HFF-Myc (cell line): Measurements from ENCODE around the gene GREM1.

Experiments
- DNase-seq: peaks from one replicate; pipeline ENCODE4 v3.0.0-alpha.2; 2011; ENCODE audit warnings: low read depth; ENCODE audit errors: extremely low read depth
- H3K4me3 ChIP-seq: replicated peaks from 2 replicates; pipeline ENCODE4 v1.5.1; 2011; ENCODE audit warnings: low read depth, mild to moderate bottlenecking, control low read depth, low read length
- CTCF ChIP-seq: IDR thresholded peaks from 2 replicates; pipeline ENCODE4 v1.5.1; 2012; ENCODE audit warnings: mild to moderate bottlenecking, low read depth, low read length, control low read depth; ENCODE audit errors: missing control alignments

The GREM1 gene

DNA sequence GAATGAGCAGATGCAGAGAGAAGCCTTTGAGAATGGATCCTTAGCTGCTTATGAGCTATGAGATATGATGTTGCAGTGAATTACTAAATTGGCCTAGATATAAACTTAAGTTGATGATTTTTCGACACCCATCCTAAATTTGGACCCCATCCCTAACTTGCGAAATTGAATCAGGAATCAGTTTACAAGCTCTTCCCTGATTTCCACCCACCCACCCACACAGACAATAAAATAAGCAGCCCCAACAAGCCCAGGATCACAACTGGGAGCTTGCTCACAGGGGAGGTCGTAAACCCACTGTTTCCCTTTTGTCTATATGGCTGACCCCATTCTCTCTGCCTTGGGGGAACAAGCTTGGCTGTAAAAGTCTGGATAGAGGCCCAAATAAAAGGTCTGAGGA, 57.3 kb downstream of the GREM1 start:
- DNase-seq, result no peak
- H3K4me3 ChIP-seq, result no peak overlapping the region
- no peak for TF ChIP-seq CTCF

- no peak for DNase-seq
- H3K4me3 ChIP-seq, result no peak overlapping the region
- TF ChIP-seq CTCF, result no peak
These were observed 60.8 kb downstream of the GREM1 start for GRCh38 chr15:32778391-32779176.

DNA sequence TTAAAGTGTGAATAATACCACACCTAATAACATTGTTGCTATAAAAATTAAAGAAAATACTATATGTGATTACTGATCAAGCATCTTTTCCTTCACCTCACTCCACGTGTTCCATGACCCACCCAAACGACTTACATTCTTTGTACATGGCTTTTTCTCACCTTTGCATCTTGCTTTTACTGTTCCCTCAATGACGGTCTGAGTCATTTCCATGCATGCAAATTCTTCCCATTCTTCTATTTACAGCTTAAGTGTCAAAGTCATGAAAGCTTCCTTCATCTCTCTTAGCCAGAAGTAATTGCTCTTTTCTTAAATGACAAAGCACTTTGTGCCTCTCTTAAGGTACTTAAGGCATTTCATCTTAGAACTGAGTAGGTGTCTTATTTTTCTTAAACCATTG, 64.0 kb downstream of the GREM1 start:
- no peak for TF ChIP-seq CTCF
- H3K4me3 ChIP-seq, result no peak overlapping the region
- DNase-seq, result no peak

GRCh38 chr15:32784581-32784980, 66.8 kb downstream of the GREM1 start:
- DNase-seq, result no peak

GRCh38 chr15:32786906-32787305, 69.1 kb downstream of the GREM1 start:
- no peak for TF ChIP-seq CTCF
- DNase-seq, result no peak
- H3K4me3 ChIP-seq, result no peak overlapping the region

More at GRCh38 chr15:32784581-32784980, 66.8 kb downstream of the GREM1 start:
- no peak overlapping the region for H3K4me3 ChIP-seq
- TF ChIP-seq CTCF, result no peak

- TF ChIP-seq CTCF, result no peak
- no peak overlapping the region for H3K4me3 ChIP-seq
- DNase-seq, result no peak
These were observed 70.1 kb downstream of the GREM1 start for GRCh38 chr15:32787949-32788348.
